Measurements from ENCODE around the gene CEBPE. TPM values are rescaled to one million over a fixed set of nuclear protein-coding genes. Genes with fewer than 3 reads are reported as not detected.

Gene CEBPE
- total and polyA plus RNA-seq, 4 donors: 0.08 to 4.4 (median 0.16) TPM; not detected in 1

DNA sequence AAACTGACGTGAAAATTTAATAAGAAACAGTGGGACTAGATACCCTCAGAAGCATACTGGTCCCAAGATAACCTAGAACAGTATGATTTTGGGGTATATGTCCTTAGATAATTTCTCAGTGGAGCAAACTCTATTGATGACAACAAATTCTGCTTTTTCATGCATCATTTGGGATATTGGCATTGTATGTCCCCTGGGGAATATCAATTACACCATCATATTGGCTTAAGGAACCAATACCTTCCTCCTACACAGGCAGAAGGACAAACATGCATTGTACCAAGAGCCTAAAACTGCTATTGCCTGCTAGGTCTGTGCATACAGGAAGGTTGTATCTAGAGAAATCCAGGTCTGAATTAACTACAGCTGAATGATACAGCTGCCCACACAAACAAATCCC is 44.1 kb downstream of the CEBPE start:
- TF ChIP-seq SP1 (IDR thresholded peaks at IDR 0.05) (no peak), FOXA2 (IDR thresholded peaks at IDR 0.05) (no peak)
- DNase-seq (ENCODE audit: low spot score): no peak
- H3K36me3 ChIP-seq (ENCODE audit: control insufficient read depth in 4 of 4, insufficient read depth in 3 of 4, low read depth in 1 of 4, low read length in 3 of 4): peaks cover 7 to 56% (median 47%) of the 10 kb centered on the region in 4 donors
- H3K9ac ChIP-seq (ENCODE audit: low read depth in 1 of 2, low read length in 2 of 2): no peak overlapping the region
- H3K9me3 ChIP-seq (ENCODE audit: control insufficient read depth in 4 of 4, low read length in 3 of 4): no peaks in the 10 kb centered on the region
- H3K4me1 ChIP-seq (ENCODE audit: control insufficient read depth in 4 of 4, insufficient read depth in 4 of 4, low read length in 3 of 4): peaks cover 2 to 23% (median 18%) of the 10 kb centered on the region in 4 donors
- 97% methylated on average over 1 of the region's 1 CpG for WGBS
- H3K27me3 ChIP-seq (ENCODE audit: control insufficient read depth in 4 of 4, insufficient read depth in 4 of 4, low read length in 3 of 4): no peaks in the 10 kb centered on the region
- H3K4me3 ChIP-seq (ENCODE audit: low read depth in 1 of 3, low read length in 3 of 3): no peak overlapping the region
- no peak overlapping the region for H3K27ac ChIP-seq (ENCODE audit: low read depth in 1 of 2, low read length in 2 of 2)

DNA sequence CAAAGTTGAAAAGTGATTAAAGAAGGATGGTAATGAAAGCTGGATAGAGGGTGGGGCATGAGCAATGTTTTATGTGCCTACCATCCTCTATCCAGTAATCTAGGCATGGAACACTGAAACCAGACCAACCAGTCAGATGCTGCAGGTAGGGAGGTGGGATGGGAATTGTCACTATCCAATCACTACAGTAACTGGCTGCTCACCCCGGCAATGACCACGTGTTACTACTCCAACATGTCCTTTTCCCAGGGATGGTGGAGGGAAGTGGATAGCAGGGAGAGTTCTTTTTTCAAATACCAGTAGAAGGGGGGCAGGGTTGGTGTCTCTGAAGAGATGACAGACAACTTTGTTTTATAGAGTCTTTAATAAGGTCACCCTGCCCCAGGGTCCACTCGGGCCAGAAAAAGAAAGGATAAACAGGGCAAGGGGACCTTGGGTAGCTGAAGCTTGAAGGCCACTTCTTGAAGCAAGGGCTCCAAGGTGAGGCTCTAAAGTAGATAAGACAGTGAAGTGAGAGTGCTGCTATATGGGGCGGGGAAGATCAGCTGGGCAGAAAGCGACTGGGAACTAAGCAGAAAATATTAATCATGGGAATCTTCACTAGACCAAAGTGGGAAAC is 47.0 kb downstream of the CEBPE start:
- 55% methylated on average over 5 of the region's 5 CpGs for WGBS
- no peaks in the 10 kb centered on the region for H3K27me3 ChIP-seq (ENCODE audit: control insufficient read depth in 4 of 4, insufficient read depth in 4 of 4, low read length in 3 of 4)
- DNase-seq (ENCODE audit: low spot score): no peak
- peaks cover 7 to 41% (median 35%) of the 10 kb centered on the region in 4 donors for H3K36me3 ChIP-seq (ENCODE audit: control insufficient read depth in 4 of 4, insufficient read depth in 3 of 4, low read depth in 1 of 4, low read length in 3 of 4)
- no peaks in the 10 kb centered on the region for H3K9me3 ChIP-seq (ENCODE audit: control insufficient read depth in 4 of 4, low read length in 3 of 4)
- peaks cover 2 to 29% (median 20%) of the 10 kb centered on the region in 4 donors for H3K4me1 ChIP-seq (ENCODE audit: control insufficient read depth in 4 of 4, insufficient read depth in 4 of 4, low read length in 3 of 4)
- H3K27ac ChIP-seq (ENCODE audit: low read depth in 1 of 2, low read length in 2 of 2): peak overlapping the region; percentile 70 to 74
- no peak for TF ChIP-seq HNF4A (conservative IDR thresholded peaks at IDR 0.05)
- no peak for TF ChIP-seq YY1 (IDR thresholded peaks at IDR 0.05)
- no peak for TF ChIP-seq SP1 (IDR thresholded peaks at IDR 0.05)
- TF ChIP-seq, protein P1, sequence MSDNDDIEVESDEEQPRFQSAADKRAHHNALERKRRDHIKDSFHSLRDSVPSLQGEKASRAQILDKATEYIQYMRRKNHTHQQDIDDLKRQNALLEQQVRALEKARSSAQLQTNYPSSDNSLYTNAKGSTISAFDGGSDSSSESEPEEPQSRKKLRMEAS (IDR thresholded peaks at IDR 0.05): no peak
- TF ChIP-seq, protein P2, sequence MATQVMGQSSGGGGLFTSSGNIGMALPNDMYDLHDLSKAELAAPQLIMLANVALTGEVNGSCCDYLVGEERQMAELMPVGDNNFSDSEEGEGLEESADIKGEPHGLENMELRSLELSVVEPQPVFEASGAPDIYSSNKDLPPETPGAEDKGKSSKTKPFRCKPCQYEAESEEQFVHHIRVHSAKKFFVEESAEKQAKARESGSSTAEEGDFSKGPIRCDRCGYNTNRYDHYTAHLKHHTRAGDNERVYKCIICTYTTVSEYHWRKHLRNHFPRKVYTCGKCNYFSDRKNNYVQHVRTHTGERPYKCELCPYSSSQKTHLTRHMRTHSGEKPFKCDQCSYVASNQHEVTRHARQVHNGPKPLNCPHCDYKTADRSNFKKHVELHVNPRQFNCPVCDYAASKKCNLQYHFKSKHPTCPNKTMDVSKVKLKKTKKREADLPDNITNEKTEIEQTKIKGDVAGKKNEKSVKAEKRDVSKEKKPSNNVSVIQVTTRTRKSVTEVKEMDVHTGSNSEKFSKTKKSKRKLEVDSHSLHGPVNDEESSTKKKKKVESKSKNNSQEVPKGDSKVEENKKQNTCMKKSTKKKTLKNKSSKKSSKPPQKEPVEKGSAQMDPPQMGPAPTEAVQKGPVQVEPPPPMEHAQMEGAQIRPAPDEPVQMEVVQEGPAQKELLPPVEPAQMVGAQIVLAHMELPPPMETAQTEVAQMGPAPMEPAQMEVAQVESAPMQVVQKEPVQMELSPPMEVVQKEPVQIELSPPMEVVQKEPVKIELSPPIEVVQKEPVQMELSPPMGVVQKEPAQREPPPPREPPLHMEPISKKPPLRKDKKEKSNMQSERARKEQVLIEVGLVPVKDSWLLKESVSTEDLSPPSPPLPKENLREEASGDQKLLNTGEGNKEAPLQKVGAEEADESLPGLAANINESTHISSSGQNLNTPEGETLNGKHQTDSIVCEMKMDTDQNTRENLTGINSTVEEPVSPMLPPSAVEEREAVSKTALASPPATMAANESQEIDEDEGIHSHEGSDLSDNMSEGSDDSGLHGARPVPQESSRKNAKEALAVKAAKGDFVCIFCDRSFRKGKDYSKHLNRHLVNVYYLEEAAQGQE (IDR thresholded peaks at IDR 0.05): no peak
- peak overlapping the region in 1 of 2 donors; percentile 57 for H3K9ac ChIP-seq (ENCODE audit: low read depth in 1 of 2, low read length in 2 of 2)
- H3K4me3 ChIP-seq (ENCODE audit: low read depth in 1 of 3, low read length in 3 of 3): no peak overlapping the region

DNA sequence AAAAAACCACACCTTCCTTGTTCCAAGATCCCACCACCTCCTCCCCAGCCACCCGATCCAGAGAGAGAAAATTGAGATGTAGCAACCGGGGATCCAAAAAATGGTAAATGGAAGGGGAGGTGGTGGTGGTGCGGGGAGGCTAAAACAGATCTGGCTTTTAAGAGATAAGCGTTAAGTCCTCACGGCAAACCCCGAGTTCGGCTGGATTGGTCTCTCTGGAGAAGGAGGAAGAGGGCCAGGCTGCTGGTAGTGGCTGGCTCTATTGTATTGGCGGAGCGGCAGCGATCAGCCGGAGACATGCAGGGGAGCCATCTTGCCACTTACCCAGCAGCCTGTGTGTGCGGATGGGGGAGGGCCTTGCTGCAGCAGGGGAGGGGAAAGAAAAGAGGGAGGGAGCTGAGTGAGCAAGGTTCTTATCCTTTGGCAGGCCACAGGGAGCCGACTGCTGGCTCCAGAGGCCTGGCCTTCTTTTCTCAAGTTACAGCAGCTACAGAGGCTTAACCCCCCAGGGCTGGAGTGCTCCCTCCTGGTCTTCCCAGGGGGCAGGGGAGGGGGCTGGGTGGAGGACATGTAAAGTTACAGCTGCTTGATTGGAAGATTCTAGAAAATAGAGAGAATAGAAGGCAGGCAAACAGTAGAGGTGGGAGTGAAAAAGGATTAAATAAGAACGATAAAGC is 47.7 kb downstream of the CEBPE start:
- H3K36me3 ChIP-seq (ENCODE audit: control insufficient read depth in 4 of 4, insufficient read depth in 3 of 4, low read depth in 1 of 4, low read length in 3 of 4): peaks cover 7 to 39% (median 35%) of the 10 kb centered on the region in 4 donors

More for the DNA sequence above, 47.7 kb downstream of the CEBPE start:
- H3K4me3 ChIP-seq (ENCODE audit: low read depth in 1 of 3, low read length in 3 of 3): peak overlapping the region; percentile 68 to 78 (median 77)
- H3K27ac ChIP-seq (ENCODE audit: low read depth in 1 of 2, low read length in 2 of 2): peak overlapping the region; percentile 70 to 74
- H3K9me3 ChIP-seq (ENCODE audit: control insufficient read depth in 4 of 4, low read length in 3 of 4): no peaks in the 10 kb centered on the region
- no peak for TF ChIP-seq FOXA2 (IDR thresholded peaks at IDR 0.05)
- TF ChIP-seq GABPA (IDR thresholded peaks at IDR 0.05 in 1 of 2, conservative IDR thresholded peaks at IDR 0.05 in 1 of 2): peak in 1 of 2 donors; percentile 37
- TF ChIP-seq SP1 (IDR thresholded peaks at IDR 0.05): peak; percentile 29
- TF ChIP-seq, protein P2 (IDR thresholded peaks at IDR 0.05): peak; percentile 56
- TF ChIP-seq EGR1 (IDR thresholded peaks at IDR 0.05; ENCODE audit: low read depth in 2 of 2): no peak
- TF ChIP-seq JUND (IDR thresholded peaks at IDR 0.05): peak in 1 of 2 donors; percentile 7
- TF ChIP-seq RAD21 (IDR thresholded peaks at IDR 0.05): peak; percentile 12 to 40
- TF ChIP-seq, protein P3, sequence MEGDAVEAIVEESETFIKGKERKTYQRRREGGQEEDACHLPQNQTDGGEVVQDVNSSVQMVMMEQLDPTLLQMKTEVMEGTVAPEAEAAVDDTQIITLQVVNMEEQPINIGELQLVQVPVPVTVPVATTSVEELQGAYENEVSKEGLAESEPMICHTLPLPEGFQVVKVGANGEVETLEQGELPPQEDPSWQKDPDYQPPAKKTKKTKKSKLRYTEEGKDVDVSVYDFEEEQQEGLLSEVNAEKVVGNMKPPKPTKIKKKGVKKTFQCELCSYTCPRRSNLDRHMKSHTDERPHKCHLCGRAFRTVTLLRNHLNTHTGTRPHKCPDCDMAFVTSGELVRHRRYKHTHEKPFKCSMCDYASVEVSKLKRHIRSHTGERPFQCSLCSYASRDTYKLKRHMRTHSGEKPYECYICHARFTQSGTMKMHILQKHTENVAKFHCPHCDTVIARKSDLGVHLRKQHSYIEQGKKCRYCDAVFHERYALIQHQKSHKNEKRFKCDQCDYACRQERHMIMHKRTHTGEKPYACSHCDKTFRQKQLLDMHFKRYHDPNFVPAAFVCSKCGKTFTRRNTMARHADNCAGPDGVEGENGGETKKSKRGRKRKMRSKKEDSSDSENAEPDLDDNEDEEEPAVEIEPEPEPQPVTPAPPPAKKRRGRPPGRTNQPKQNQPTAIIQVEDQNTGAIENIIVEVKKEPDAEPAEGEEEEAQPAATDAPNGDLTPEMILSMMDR (IDR thresholded peaks at IDR 0.05; ENCODE audit: low read depth, low read length, missing input control): no peak
- peak; percentile 38 to 41 for TF ChIP-seq HNF4A (conservative IDR thresholded peaks at IDR 0.05)
- TF ChIP-seq YY1 (IDR thresholded peaks at IDR 0.05): peak; percentile 98
- TF ChIP-seq RXRA (IDR thresholded peaks at IDR 0.05): peak in 1 of 2 donors; percentile 30
- TF ChIP-seq TAF1 (conservative IDR thresholded peaks at IDR 0.05): peak; percentile 61
- DNase-seq (ENCODE audit: low spot score): peak; percentile 81
- peaks cover 2 to 29% (median 20%) of the 10 kb centered on the region in 4 donors for H3K4me1 ChIP-seq (ENCODE audit: control insufficient read depth in 4 of 4, insufficient read depth in 4 of 4, low read length in 3 of 4)
- peak overlapping the region; percentile 24 to 57 for H3K9ac ChIP-seq (ENCODE audit: low read depth in 1 of 2, low read length in 2 of 2)
- 2% methylated on average over 14 of the region's 14 CpGs for WGBS
- no peaks in the 10 kb centered on the region for H3K27me3 ChIP-seq (ENCODE audit: control insufficient read depth in 4 of 4, insufficient read depth in 4 of 4, low read length in 3 of 4)
